Activated T-cell treated with anti-CD3 and anti-CD28 coated beads for 24 hours (primary cell): ENCODE data around the gene RHBDD3.
A peak's percentile ranks its signal among the peaks of the same experiment; 100 is the strongest.
"Not testable (repeated sequence)": the region's sequence is repeated elsewhere in the genome, so short reads cannot be mapped to it uniquely, and the experiment has no call there.

Source experiments
- DNase-seq: peaks from one replicate; pipeline ENCODE4 v3.0.0-alpha.2; 2020; ENCODE audit warnings: low read depth

RHBDD3 gene

DNA sequence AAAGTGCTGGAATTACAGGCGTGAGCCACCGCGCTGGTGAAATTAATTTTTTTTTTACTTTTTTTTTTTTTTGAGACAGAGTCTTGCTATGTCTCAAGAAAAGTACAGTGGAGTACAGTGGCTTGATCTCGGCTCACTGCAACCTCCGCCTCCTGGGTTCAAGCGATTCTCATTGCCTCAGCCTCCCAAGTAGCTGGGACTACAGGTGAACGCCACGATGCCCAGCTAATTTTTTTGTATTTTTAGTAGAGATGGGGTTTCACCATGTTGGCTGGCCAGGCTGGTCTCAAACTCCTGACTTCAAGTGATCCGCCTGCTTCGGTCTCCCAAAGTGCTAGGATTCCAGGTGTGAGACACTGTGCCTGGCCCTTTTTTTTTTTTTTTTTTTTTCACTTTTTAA lies 19.9 kb downstream of the RHBDD3 start:
- not testable (repeated sequence) for DNase-seq

DNA sequence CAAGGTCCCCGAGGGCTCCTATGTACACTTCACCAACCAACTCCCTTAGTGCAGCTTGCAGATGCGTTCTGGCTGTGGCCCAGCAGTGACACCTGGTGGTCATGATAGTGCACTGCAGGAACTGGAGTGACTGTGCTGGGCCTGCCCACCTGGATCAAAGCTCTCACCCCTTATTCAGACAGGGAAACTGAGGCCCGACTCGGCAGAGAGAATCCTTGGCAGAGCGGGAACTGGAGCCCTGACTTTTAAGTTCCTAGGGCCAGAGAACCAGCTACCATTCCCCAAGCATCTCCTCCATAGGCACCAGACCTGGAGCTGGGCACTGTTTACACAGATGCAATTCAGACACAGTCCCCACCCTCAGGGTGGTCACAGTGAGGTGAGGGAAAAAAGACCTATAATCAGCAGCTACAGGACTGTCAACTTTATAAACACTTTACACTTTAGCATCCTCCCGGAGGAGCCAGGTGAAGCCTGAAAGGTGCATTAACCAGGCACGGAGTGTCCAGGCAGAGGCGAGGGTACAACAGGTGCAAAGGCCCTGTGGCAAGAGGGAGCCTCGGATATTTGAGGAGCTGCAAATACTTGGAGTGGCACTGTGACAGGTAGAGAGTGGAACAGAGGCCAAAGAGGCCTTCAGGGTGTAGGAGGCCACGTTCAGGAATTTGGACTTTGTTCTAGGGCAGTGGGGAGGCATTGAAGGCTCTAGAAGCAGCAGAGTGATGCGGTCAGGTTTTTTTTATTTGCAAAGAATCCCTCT lies 22.0 kb downstream of the RHBDD3 start:
- peak; percentile 54 for DNase-seq

DNA sequence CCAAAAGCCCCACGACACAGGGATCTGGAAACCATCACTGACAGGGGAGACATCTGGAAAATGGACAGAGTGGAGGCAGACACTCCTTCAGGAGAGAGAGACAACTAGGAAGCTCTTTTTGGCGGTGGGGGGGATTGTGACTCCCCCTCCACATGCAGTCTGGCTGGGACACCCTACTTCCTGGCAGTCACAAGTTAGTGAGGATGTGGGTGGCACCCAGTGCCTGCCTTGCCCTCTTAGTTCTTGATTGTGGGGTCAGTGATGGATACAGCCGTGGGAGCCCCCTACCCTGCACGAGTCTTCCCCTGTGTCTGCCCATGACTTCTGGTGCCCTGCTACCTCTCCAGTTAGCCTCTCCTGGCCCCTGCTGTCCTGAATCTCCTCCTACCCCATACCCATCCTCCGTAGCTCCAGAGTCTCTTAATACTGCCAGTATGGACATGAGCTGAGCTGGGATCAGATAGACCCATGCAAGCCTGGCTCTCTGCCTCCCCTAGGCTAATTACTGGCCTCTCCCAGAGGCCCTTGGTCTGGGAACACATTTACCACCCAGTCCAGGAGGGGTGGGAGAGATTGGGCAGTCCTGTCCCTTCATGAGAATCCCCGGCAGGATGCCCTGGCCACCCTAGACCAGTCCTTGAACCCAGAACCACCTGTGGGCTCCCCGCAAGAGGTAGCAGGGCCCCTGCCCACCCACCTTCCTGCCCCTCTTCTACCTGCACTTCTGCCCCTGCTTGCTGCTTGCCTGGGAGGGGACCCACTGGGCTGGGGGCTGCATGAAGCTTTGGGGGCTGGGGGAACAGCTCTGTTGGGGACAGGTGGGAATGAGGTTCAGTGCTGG lies 22.8 kb downstream of the RHBDD3 start:
- no peak for DNase-seq

DNA sequence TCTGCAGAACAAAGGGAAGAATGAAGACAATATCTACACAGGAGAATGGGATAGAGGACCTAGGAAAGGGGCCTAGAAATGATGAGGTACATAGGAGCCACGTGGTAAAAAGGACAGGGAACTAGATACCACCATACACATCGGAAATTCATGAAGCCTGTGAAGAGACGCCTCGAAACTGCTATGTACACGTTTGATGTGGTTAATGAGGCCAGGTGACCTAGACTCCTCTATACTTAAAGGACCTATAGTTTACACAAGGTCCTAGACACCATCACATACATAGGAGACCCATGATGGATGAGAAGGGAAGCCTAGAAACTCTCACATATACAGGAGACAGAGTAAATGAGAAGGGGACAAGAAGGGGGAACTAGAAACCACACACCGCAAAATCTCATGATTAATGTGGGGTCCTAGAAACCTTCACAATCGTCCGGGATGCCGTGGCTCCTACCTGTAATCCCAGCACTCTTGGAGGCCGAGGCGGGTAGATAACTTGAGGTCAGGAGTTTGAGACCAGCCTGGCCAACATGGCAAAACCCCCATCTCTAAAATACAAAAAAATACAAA lies 23.8 kb downstream of the RHBDD3 start:
- no peak for DNase-seq

DNA sequence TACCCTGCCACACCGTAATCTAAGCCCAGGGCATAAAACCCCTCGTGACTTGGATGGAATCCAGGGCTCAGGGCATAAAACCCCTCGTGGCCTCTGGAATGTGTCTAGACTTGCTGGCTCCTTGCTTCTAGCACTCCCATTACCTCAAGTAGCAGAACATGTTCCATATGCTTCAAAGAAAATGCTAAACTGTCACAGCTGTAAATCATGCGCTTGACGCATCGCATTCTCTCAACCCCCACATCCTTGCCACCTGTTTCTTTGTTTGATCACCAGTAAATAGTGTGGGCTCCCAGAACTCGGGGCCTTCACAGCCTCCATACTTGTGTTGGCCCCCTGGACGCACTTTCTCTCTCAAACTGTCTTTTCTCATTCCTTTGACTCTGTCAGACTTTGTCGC lies 27.3 kb downstream of the RHBDD3 start:
- not testable (repeated sequence) for DNase-seq

DNA sequence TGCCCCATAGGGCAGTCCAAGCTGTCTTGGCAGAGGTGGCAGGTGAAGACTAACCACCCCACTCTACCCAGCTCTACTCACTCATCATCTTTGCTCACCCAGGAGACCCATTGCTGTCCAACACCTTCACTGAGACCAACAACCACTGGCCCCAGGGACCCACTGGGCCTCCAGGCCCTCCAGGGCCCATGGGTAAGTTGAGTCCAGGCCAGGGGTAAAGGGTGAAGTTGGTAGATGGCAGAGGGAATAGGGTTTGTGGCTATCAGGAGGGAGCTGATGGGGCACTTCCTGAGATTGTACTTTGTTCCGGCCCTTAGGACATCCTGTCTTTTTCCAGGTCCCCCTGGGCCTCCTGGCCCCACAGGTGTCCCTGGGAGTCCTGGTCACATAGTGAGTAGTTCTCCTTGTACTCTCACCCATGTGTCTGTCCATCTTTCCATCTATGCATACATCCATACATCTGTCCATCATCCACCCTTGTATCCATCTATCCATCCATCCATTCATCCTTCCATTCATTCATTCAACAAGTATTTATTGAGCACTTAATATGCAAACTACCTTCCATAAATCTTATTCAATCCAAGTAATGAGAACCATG lies 34.4 kb downstream of the RHBDD3 start:
- no peak for DNase-seq

DNA sequence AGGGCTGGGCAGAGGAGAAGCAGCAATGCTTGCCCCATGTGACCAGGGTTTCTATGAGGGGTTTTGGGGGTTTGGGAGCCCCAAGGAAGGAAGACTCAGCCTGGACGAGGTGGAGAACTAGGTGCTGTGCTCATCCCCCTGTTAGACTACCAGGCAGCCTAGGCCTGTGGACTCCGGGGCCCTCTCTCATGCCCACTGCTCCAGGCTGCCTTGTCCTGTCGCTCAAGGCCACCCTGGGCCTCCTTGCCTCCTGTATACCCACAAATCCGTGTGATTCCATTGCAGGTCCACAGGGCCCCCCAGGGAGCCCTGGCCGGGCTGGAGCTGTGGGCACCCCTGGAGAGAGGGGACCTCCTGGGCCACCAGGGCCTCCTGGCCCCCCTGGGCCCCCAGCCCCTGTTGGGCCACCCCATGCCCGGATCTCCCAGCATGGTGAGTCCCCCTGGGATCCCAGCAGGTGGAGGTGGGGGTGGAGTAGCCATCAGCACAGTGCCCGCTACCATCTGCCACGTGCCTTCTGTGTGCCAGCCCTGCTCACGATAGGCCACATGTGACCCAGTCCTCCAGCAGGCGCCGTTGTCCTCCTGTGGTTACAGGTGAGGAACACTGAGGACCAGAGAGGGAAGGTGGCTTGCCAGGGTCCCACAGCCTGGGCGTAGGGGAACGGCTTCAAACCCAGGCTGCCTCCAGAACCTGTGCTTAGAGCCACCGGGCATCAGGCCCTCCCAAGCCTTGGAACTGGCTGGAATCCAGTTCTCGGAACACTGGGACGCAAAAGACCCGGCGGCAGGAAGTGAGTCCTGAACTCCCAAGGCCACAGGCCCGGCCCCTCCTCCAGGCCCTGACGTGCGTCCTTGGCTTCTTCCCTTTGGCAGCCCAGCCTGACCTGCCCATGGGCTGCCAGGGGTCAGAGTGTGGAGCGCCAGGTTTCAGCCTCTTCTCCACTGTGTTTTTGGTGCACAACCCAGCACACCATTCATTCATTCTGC lies 35.5 kb downstream of the RHBDD3 start:
- DNase-seq: no peak

DNA sequence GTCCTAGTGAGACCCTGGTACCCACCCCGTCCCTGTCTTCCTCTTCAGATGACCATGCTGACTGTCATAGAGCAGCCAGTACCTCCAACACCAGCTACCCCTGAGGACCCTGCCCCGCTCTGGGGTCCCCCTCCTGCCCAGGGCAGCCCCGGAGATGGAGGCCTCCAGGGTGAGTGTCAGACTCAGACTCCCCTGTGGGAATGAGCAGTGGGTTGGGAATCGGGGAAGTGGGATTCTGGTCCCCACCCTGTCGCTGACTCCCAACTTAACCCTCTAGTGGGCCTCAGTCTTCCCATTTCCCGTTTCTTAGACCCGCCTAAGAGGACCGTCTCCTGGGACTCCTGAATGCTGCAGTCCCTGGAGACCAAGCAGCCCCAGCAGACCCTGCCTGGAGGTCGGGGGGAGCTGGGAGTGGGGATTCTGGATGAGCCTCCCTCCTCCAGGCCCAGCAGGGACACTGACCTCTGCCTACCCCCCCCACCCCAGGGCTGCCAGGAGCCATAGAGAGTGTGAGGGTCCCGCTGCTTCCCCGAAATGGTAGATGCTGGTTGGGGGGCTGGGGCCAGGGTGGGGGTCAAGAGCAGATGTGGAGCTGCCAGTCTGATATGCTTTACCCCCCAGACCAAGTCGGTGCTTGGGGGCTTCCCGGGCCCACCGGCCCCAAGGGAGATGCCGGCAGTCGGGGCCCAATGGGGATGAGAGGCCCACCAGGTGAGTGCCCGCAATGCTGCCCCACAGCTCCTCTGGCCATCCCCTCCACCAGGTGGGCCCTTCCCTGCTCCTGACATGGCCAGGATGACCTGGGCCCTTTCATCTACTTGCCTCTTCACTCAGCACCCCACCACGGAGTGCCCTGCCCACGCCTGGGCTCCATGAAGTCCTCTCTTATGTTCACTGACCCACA lies 36.6 kb downstream of the RHBDD3 start:
- DNase-seq: no peak

DNA sequence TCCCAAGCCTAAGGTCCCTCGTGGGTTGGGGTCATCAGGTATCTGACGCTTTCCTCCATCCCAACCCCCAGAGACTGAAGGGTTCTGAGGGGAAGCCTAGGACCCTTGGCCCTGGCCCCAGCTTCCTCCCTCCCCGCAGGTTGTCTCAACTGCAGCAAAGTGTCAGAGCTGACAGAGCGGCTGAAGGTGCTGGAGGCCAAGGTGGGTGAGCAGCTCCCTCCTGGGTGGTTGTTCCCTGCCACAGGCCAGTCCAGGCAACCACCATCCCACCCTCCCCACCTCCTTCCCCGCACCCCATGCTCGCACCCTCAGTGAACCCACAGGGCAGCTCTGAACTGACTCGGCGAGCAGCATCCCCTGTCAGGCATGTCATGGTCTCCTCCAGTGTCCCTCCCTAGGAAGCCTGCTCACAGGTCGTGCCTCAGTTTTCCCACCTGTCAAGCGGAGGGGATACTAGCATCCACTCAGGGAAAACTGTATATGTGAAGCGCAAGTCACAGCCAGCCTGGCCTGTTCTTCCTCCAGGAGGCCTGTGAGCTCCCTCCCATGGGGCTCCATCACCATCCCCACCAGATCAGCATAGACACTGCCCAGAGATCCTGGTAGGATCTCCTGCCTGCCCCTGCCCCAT lies 41.3 kb downstream of the RHBDD3 start:
- no peak for DNase-seq

DNA sequence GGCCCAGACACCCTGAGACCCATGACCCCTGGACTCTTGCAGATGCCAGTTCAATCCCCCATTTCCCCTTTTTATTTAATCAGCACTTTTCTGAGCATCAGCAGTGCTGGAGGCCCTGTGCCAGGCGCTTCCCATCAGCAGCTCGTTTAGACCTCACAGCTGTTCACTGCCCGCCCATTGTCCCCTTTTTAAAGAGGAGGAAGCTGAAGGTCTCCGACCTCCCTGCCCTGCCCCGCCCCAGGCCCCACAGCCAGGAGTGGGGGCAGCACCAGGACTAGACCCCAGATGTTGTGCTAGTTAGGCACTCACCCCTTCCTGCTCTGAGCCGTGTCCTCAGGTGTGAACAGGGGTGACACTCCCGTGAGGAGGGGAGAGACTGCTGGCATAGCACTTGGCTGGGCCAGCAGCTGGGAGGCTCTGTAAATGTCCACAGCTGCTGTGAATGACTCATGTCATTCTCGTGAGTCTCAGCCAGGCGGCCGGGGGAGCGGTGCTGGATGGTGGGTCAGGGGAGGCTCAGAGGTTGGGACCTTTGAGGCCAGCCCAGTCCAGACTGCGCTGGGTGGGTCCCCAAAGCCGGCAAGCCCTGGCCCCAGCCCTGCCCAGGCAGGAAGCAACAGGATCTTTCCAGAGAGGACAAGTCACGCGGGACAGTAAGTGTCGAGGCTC lies 42.2 kb downstream of the RHBDD3 start:
- no peak for DNase-seq

DNA sequence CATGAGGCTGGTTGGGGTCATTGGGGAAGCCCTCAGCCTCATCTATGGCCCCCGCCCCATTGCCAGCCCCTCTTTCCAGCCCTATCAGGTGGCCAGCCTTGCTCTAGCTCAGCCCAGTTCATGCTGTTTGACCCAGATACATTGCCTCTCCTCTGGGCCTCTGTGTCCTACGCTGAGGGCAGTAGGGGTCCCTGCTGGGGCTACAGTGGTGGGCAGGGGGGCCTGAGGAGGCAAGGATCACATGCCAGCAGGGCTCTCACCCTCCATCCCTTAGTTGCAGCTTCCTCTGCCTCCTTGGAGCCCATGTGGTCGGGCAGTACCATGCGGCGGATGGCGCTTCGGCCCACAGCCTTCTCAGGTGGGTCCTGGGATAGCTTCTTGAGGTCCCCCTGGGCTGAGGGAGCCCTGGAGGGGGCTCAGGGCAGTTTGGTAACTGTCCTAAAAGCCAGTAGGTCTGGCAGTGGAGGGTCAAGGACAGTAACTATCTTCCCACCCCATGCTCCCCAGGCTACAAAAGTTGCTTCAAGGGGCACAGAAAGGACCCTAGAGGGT lies 42.8 kb downstream of the RHBDD3 start:
- no peak for DNase-seq

DNA sequence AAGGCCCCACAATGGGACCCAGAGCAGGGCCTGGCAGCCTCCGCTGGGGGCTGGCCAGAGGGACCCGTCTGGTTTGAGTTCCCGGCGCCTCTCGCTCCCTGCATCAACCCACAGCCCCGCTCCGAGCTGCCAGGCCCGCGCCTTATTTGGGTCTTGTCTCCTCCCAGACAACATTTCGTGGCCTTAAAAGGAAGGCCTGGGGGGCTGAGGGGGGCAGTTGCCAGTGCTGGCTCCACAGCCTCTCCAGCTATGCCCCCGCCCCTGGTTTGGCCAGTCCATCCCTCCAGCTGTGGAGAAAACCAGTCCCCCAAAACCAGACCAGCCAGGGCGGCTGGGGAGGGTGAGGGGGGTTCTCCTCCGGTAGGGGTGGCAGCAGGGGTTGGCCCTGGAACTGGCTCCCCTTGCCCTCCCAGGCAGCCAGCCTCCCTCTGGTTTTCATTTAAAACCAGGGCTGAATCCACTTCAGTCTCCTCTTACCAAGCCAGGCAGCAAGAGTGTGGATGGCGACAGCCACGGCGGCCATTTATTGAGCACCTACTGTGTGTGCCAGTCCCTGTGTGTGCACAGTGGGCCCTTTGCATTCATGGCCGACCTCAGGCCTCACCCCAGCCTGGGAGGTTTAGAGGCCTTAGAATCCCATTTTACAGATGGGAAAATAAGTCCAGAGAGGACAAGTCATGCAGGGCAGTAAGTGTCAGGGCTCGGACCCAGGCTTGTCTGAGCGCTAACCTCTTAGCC lies 43.5 kb downstream of the RHBDD3 start:
- no peak for DNase-seq

DNA sequence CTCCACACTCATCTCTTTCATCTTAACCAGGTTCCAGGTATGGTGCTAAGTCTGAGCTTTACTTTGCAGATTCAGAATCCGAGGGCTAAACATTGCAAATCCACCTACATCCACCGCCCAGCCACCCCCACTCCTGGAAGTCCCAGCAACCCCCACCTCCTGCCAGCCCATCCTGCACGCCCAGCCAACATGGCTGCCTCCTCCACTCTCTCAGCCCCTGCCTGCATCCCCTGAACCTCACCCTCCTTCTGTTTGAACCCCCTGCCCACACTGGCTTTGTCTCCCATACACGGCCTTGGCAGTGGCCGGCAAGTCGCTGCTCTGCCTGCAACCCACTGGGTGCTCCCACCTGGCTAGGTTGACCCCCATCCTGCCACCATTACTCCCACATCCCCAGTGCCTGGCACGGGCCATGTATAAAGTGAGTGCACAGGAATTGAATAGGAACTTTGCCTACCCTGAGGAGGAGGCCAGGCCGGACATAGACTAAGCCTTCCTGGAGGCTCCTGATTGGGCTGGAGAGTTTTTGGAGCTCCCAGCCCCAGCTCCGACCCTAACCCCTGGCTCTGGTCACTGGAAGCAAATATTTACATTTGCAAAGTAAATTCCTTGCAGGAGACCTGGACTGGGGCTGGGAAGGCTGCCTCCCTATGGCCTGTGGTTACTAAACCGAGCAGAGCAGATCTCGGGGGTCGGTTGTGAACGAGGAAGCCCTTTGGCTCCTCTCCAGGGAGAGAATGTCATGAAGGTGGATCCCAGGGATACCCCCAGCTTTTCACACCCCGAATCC lies 47.7 kb downstream of the RHBDD3 start:
- DNase-seq: no peak

DNA sequence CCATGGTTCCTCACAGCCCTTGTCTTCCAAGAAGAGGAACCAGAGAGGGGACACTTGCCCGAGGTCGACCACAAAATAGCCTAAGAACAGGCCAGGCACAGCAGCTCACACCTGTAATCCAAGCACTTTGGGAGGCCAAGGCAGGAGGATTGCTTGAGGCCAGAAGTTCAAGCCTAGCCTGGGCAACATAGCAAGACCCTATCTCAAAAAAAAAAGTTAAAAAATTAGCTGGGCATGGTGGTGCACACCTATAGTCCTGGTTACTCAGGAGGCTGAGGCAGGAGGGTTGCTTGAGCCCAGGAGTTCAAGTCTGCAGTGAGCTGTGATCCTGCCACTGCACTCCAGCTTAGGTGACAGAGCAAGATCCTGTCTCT lies 48.4 kb downstream of the RHBDD3 start:
- DNase-seq: not testable (repeated sequence)

DNA sequence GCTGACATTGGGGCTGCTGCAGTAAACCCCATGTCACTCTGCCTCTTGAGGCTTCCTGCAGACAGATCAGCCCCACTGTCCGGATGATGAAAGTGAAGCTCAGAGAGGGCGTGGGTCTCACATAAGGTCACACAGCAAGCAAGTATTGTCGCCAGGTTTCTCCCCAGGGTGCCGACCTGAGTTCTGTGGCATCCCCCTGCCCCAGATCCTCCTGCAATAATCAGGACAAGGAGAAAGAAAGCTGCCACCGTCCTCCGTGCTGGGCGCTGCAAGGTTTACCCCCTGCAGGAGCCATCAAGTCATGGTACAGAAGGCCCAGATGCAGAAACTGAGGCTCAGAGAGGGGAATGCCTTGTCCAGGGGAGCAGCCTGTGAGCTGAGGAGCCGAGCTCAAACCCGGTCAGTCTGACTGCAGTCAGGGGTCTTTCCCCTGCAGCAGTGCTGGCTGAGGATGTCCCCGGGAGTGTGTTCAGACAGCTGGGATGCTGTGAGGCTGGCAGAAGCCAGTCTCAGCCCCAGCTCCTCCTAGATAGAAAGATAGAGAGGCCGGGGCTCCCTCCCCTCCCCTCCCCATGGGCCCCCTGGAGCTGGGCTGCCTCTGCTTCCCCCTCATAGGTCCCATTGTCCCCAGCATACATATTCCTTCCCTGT lies 48.9 kb downstream of the RHBDD3 start:
- no peak for DNase-seq

DNA sequence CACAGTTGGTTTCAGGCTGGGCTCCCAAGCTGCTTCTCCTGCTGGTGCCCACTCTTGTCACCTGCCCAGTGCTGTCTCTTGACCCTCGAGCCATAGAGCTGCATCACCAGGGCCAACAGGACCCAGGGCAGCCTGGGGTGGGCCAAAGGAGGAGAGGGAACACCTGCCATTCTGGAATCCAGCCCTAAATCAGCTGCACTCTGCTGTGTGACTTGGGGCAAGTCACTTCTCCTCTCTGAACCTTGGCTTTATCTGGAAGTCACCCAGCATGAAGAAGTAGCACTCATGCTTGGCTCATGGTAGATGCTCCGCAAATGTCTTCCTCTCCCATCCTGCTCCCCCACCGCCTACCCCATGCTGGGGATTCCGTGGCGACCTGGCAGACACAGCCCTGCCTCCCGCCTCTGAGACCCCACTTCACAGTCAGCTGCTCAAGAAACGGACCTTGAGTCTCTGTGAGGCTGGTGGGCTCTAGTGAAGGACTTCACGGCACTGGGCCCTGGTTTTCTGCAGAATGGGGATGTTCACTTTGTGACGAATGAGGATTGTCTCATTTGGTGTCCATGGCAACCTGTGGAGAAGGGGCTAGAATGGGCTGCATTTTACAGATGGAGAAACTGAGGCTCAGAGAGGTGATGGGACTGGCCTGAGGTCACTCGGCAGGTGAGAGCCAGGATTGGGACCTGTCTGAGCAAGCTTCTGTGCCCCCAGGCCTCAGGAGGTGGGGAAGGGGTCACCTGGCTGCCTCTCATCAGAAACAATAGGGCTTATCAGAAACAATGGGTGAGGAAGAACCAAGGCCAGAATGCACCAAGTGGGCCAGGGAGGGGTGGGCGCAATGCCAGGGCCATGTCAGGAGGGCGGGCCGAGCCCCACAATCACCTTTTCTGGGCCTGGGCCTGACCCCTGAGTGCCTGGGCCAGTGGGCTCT lies 49.7 kb downstream of the RHBDD3 start:
- DNase-seq: no peak
